Naive thymus-derived CD4-positive, alpha-beta T cell (primary cell): Measurements from ENCODE around the gene VASP. TPM values are rescaled to one million over a fixed set of nuclear protein-coding genes. Genes with fewer than 3 reads are reported as not detected.

Source experiments
- ATAC-seq: fragments of 150-1000 bp; cut with Tn5 transposase; 2 replicates; pipeline ENCODE4 v1.10.0; 2021; ENCODE audit warnings: mild to moderate bottlenecking, moderate library complexity
- CTCF ChIA-PET: fragments of 350-600 bp; sonication (Branson Sonifier 250); formaldehyde crosslinking; loops from one replicate; lab custom pipeline; 2021; ENCODE audit warnings: antibody characterized with exemption; lab: Charles Lee
- POLR2A ChIA-PET: fragments of 350-600 bp; sonication (Branson Sonifier 250); formaldehyde crosslinking; loops from one replicate; lab custom pipeline; 2021; ENCODE audit warnings: antibody characterized with exemption, inconsistent platforms; lab: Charles Lee
- DNase-seq, 9 donors: peaks; one replicate each; pipeline versions ENCODE4 v3.0.0 to v3.0.0-alpha.2; 2020 to 2022; ENCODE audit warnings: mixed read lengths in 1 of 9
- H3K27ac ChIP-seq: one replicate; pipeline ENCODE4 v1.7.0; 2013; ENCODE audit warnings: mild to moderate bottlenecking, low read depth, low read length, moderate library complexity
- H3K27me3 ChIP-seq, 2 donors: one replicate each; pipeline ENCODE4 v1.7.0; 2013; ENCODE audit warnings: low read length in 2 of 2, mild to moderate bottlenecking in 2 of 2, moderate library complexity in 2 of 2; ENCODE audit not compliant: control insufficient read depth in 2 of 2, insufficient read depth in 2 of 2
- H3K36me3 ChIP-seq, 3 experiments: 1 replicate in 2 of 3; 2 replicates in 1 of 3; pipeline ENCODE4 v1.7.0; 2013; ENCODE audit warnings: low read length in 3 of 3, mild to moderate bottlenecking in 3 of 3, moderate library complexity in 1 of 3; ENCODE audit not compliant: insufficient read depth in 3 of 3, control insufficient read depth in 2 of 3
- H3K4me1 ChIP-seq, 2 donors: one replicate each; pipeline ENCODE4 v1.7.0; 2013; ENCODE audit warnings: low read length in 2 of 2, mild to moderate bottlenecking in 2 of 2, moderate library complexity in 1 of 2; ENCODE audit not compliant: control insufficient read depth in 2 of 2, insufficient read depth in 2 of 2
- H3K4me3 ChIP-seq: 2 replicates; pipeline ENCODE4 v1.7.0; 2013; ENCODE audit warnings: mild to moderate bottlenecking, low read length
- H3K9me3 ChIP-seq, 3 experiments: 1 replicate in 2 of 3; 2 replicates in 1 of 3; pipeline ENCODE4 v1.7.0; 2013; ENCODE audit warnings: low read length in 3 of 3; ENCODE audit not compliant: control insufficient read depth in 2 of 3
- H3K27ac Mint-ChIP-seq, 9 donors: one replicate each; pipeline ENCODE4 v1.8.0; 2020 to 2022; ENCODE audit warnings: mixed read lengths in 9 of 9, mild to moderate bottlenecking in 8 of 9, moderate library complexity in 5 of 9, inconsistent platforms in 2 of 9
- H3K27me3 Mint-ChIP-seq, 5 donors: one replicate each; pipeline ENCODE4 v1.8.0; 2021 to 2022; ENCODE audit warnings: mixed read lengths in 5 of 5, mild to moderate bottlenecking in 1 of 5
- H3K36me3 Mint-ChIP-seq, 5 donors: one replicate each; pipeline ENCODE4 v1.8.0; 2020 to 2022; ENCODE audit warnings: mixed read lengths in 5 of 5, mild to moderate bottlenecking in 3 of 5, inconsistent platforms in 1 of 5
- H3K4me1 Mint-ChIP-seq, 7 donors: one replicate each; pipeline ENCODE4 v1.8.0; 2020 to 2022; ENCODE audit warnings: mixed read lengths in 7 of 7, mild to moderate bottlenecking in 3 of 7, inconsistent platforms in 1 of 7
- H3K4me3 Mint-ChIP-seq, 10 donors: one replicate each; pipeline ENCODE4 v1.8.0; 2020 to 2022; ENCODE audit warnings: mild to moderate bottlenecking in 10 of 10, mixed read lengths in 10 of 10, moderate library complexity in 6 of 10, inconsistent platforms in 2 of 10
- H3K9me3 Mint-ChIP-seq, 11 donors: one replicate each; pipeline ENCODE4 v1.8.0; 2020 to 2022; ENCODE audit warnings: mixed read lengths in 11 of 11, mild to moderate bottlenecking in 4 of 11, inconsistent platforms in 1 of 11, moderate library complexity in 1 of 11
- intact Hi-C, 2 donors: fragments of 100-400 bp; cut with micrococcal nuclease; formaldehyde crosslinking; loops; one replicate each; pipeline ENCODE4 v1.15.1; 2023
- polyA plus RNA-seq, 2 donors: library from polyadenylated mRNA; unstranded; fragments of 300-500 nt; fragmentation: Illumina TruSeq; gene quantifications; one replicate each; pipeline ENCODE4 v1.2.3, GENCODE V29; 2021
- total RNA-seq, 6 experiments: library from RNA in 5 of 6; stranded (reverse) in 5 of 6; gene quantifications; 1 replicate in 5 of 6; 2 replicates in 1 of 6; pipeline ENCODE4 v1.2.3 and lab custom pipeline; 2021 to 2026

Gene VASP
- total and polyA plus RNA-seq, 7 experiments from 2014 or later, result 27.0 to 206 (median 74.2) TPM

- POLR2A ChIA-PET, result interaction anchor here (1.0 kb wide), 1 partner anchor 8 kb away, joined by 3 read pairs; no protein-coding TSS in a partner anchor
- CTCF ChIA-PET, result no interaction called here
- H3K36me3 ChIP-seq, result peaks cover 5 to 35% (median 17%) of the 10 kb centered on the region in 3 experiments
Observed at GRCh38 chr19:45527731-45528130, 20.5 kb downstream of the VASP start.

GRCh38 chr19:45528149-45528743 is 21.0 kb downstream of the VASP start:
- Mint-ChIP-seq H3K4me1 (peaks cover 17 to 29% (median 18%) of the 10 kb centered on the region in 7 donors), H3K9me3 (peaks cover 0 to 5% (median 0%) of the 10 kb centered on the region in 11 donors), H3K27ac (peak overlapping the region in 6 of 9 donors; percentile 45 to 82 (median 58)), H3K4me3 (peak overlapping the region in 9 of 10 donors; percentile 35 to 76 (median 54)), H3K36me3 (peaks cover 0 to 23% (median 7%) of the 10 kb centered on the region in 5 donors), H3K27me3 (peaks cover 0 to 4% (median 0%) of the 10 kb centered on the region in 5 donors)
- no peaks in the 10 kb centered on the region for H3K27me3 ChIP-seq
- POLR2A ChIA-PET, result interaction anchor here (1.0 to 1.8 kb wide), 3 partner anchors 9 to 22 kb away, joined by 3 to 4 read pairs (median 4); no protein-coding TSS in a partner anchor
- DNase-seq (no peak), ATAC-seq (no peak)
- H3K4me3 ChIP-seq, result no peak overlapping the region
- CTCF ChIA-PET, result interaction anchor here (0.6 to 2.3 kb wide), 2 partner anchors 9 to 114 kb away, joined by 4 to 9 read pairs; no protein-coding TSS in a partner anchor
- no peak overlapping the region for H3K27ac ChIP-seq
- intact Hi-C loops, result no loop called here
- H3K9me3 ChIP-seq, result no peaks in the 10 kb centered on the region
- peaks cover 0 to 9% of the 10 kb centered on the region in 2 donors for H3K4me1 ChIP-seq
- peaks cover 5 to 33% (median 17%) of the 10 kb centered on the region in 3 experiments for H3K36me3 ChIP-seq

More at GRCh38 chr19:45527731-45528130, 20.5 kb downstream of the VASP start:
- DNase-seq (no peak), ATAC-seq (no peak)
- Histone ChIP-seq H3K27ac (no peak overlapping the region), H3K4me1 (peaks cover 0 to 9% of the 10 kb centered on the region in 2 donors), H3K27me3 (no peaks in the 10 kb centered on the region), H3K9me3 (no peaks in the 10 kb centered on the region), H3K4me3 (no peak overlapping the region)
- Mint-ChIP-seq H3K27me3 (peaks cover 0 to 4% (median 0%) of the 10 kb centered on the region in 5 donors), H3K9me3 (peaks cover 0 to 5% (median 0%) of the 10 kb centered on the region in 11 donors), H3K36me3 (peaks cover 0 to 23% (median 7%) of the 10 kb centered on the region in 5 donors), H3K27ac (peak overlapping the region in 6 of 9 donors; percentile 50 to 82 (median 57)), H3K4me1 (peaks cover 17 to 30% (median 18%) of the 10 kb centered on the region in 7 donors), H3K4me3 (peak overlapping the region in 3 of 10 donors; percentile 26 to 69 (median 27))
- intact Hi-C loops, result loop anchor here in 1 of 2 donors (1.0 kb wide), 1 partner anchor 21 kb away; no protein-coding TSS in a partner anchor

DNA sequence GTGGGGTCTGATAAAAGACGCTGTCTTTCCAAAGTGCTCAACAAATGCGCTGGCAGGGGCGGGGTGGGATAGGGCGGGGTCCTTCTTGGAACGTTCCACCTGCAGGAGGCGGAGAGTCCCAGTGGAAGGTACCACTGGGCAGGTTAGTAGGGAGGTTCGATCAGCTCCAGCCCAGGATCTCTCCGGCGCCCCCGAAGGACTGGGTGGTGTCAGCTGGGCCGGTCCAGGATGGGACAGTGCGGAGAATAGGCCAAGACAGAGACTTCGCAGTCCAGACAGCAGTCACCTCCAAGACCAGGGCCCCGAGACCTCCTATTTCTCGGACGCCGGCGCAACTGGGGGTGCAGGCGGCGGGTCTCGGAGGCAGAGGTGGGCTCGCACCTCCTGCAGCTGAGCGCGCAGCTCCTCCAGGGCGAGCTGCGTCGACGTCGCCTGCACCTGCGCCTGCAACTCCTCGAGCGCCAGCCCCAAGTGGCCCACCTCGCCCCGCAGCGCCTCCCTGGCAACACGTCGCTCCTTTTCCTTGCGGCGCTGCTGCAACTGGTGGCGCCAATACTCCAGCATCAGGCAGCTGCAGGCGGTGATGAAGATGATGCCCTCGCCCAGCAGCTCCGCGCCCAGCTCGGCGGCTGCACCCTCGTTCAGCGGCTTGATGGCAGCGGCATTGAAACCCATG is 21.6 kb downstream of the VASP start:
- peaks cover 0 to 5% (median 0%) of the 10 kb centered on the region in 11 donors for H3K9me3 Mint-ChIP-seq
- intact Hi-C loops, result no loop called here
- no peak overlapping the region for H3K27ac ChIP-seq
- H3K4me1 ChIP-seq, result peaks cover 0 to 9% of the 10 kb centered on the region in 2 donors
- no peaks in the 10 kb centered on the region for H3K9me3 ChIP-seq
- peaks cover 0 to 4% (median 0%) of the 10 kb centered on the region in 5 donors for H3K27me3 Mint-ChIP-seq
- peak overlapping the region in 3 of 9 donors; percentile 45 to 59 (median 58) for H3K27ac Mint-ChIP-seq
- peak overlapping the region in 9 of 10 donors; percentile 25 to 77 (median 64) for H3K4me3 Mint-ChIP-seq
- no peak overlapping the region for H3K4me3 ChIP-seq
- POLR2A ChIA-PET, result interaction anchor here (0.8 to 1.8 kb wide), 6 partner anchors 9 to 114 kb away, joined by 3 to 4 read pairs (median 4); no protein-coding TSS in a partner anchor
- CTCF ChIA-PET, result interaction anchor here (0.6 to 2.3 kb wide), 3 partner anchors 9 to 115 kb away, joined by 3 to 9 read pairs (median 4); no protein-coding TSS in a partner anchor
- no peaks in the 10 kb centered on the region for H3K27me3 ChIP-seq
- peaks cover 5 to 33% (median 17%) of the 10 kb centered on the region in 3 experiments for H3K36me3 ChIP-seq
- DNase-seq (peak in 4 of 9 donors; percentile 23 to 44 (median 33)), ATAC-seq (peak; percentile 56)
- peaks cover 10 to 23% (median 16%) of the 10 kb centered on the region in 7 donors for H3K4me1 Mint-ChIP-seq
- H3K36me3 Mint-ChIP-seq, result peaks cover 0 to 19% (median 1%) of the 10 kb centered on the region in 5 donors

- Histone ChIP-seq H3K36me3 (peaks cover 5 to 28% (median 11%) of the 10 kb centered on the region in 3 experiments), H3K4me3 (no peak overlapping the region), H3K27ac (no peak overlapping the region), H3K9me3 (no peaks in the 10 kb centered on the region), H3K4me1 (peaks cover 0 to 9% of the 10 kb centered on the region in 2 donors), H3K27me3 (no peaks in the 10 kb centered on the region)
- ChIA-PET CTCF (interaction anchor here (0.8 to 2.3 kb wide), 2 partner anchors 113 to 115 kb away, joined by 3 to 9 read pairs; no protein-coding TSS in a partner anchor), POLR2A (interaction anchor here (0.8 to 1.8 kb wide), 4 partner anchors 24 to 113 kb away, joined by 3 to 4 read pairs (median 4); no protein-coding TSS in a partner anchor)
- Mint-ChIP-seq H3K27ac (peak overlapping the region in 2 of 9 donors; percentile 32 to 59), H3K4me1 (peaks cover 9 to 22% (median 16%) of the 10 kb centered on the region in 7 donors), H3K9me3 (peaks cover 0 to 5% (median 0%) of the 10 kb centered on the region in 11 donors), H3K27me3 (peaks cover 0 to 4% (median 0%) of the 10 kb centered on the region in 5 donors), H3K4me3 (peak overlapping the region in 9 of 10 donors; percentile 25 to 77 (median 64)), H3K36me3 (peaks cover 0 to 17% (median 0%) of the 10 kb centered on the region in 5 donors)
- ATAC-seq (peak; percentile 21), DNase-seq (no peak)
- intact Hi-C loops, result no loop called here
Observed at GRCh38 chr19:45529420-45529785, 22.1 kb downstream of the VASP start.

- H3K4me3 Mint-ChIP-seq, result no peak overlapping the region
- peaks cover 0 to 17% (median 0%) of the 10 kb centered on the region in 5 donors for H3K36me3 Mint-ChIP-seq
- no peak overlapping the region for H3K27ac ChIP-seq
- H3K9me3 Mint-ChIP-seq, result peaks cover 0 to 5% (median 0%) of the 10 kb centered on the region in 11 donors
- no peak for ATAC-seq
- H3K27ac Mint-ChIP-seq, result no peak overlapping the region
- H3K27me3 ChIP-seq, result no peaks in the 10 kb centered on the region
- H3K4me1 ChIP-seq, result peaks cover 0 to 9% of the 10 kb centered on the region in 2 donors
- ChIA-PET CTCF (interaction anchor here (0.6 kb wide), 1 partner anchor 821 kb away, joined by 5 read pairs; no protein-coding TSS in a partner anchor), POLR2A (interaction anchor here (1.4 kb wide), 1 partner anchor 114 kb away, joined by 5 read pairs; no protein-coding TSS in a partner anchor)
- no peaks in the 10 kb centered on the region for H3K9me3 ChIP-seq
- H3K4me3 ChIP-seq, result no peak overlapping the region
- intact Hi-C loops, result no loop called here
- peaks cover 5 to 22% (median 16%) of the 10 kb centered on the region in 7 donors for H3K4me1 Mint-ChIP-seq
- H3K36me3 ChIP-seq, result peaks cover 0 to 8% (median 6%) of the 10 kb centered on the region in 3 experiments
- peaks cover 0 to 4% (median 0%) of the 10 kb centered on the region in 5 donors for H3K27me3 Mint-ChIP-seq
- DNase-seq, result no peak
Observed at GRCh38 chr19:45531349-45531748, 24.1 kb downstream of the VASP start.

- no peaks in the 10 kb centered on the region for H3K36me3 ChIP-seq
- DNase-seq (no peak), ATAC-seq (no peak)
- no peaks in the 10 kb centered on the region for H3K27me3 ChIP-seq
- H3K4me3 ChIP-seq, result no peak overlapping the region
- intact Hi-C loops, result no loop called here
- no peaks in the 10 kb centered on the region for H3K27me3 Mint-ChIP-seq
- no peak overlapping the region for H3K27ac ChIP-seq
- H3K4me1 Mint-ChIP-seq, result peaks cover 0 to 6% (median 0%) of the 10 kb centered on the region in 7 donors
- peaks cover 0 to 10% (median 0%) of the 10 kb centered on the region in 5 donors for H3K36me3 Mint-ChIP-seq
- H3K4me3 Mint-ChIP-seq, result no peak overlapping the region
- no peak overlapping the region for H3K27ac Mint-ChIP-seq
- H3K4me1 ChIP-seq, result no peaks in the 10 kb centered on the region
- no peaks in the 10 kb centered on the region for H3K9me3 ChIP-seq
- POLR2A ChIA-PET, result no interaction called here
- peaks cover 0 to 7% (median 0%) of the 10 kb centered on the region in 11 donors for H3K9me3 Mint-ChIP-seq
- CTCF ChIA-PET, result no interaction called here
Observed at GRCh38 chr19:45539459-45539858, 32.2 kb downstream of the VASP start.
